B cell (primary cell): ENCODE measurements around the gene SLC25A39. TPM values are rescaled to one million over a fixed set of nuclear protein-coding genes. Genes with fewer than 3 reads are reported as not detected.

Experiments used
- ATAC-seq: fragments of 200-7000 bp; cut with Tn5 transposase; one replicate; pipeline ENCODE4 v1.10.0; 2021; ENCODE audit warnings: low read depth, mild to moderate bottlenecking, moderate number of reproducible peaks, moderate library complexity
- CTCF ChIA-PET: fragments of 350-600 bp; sonication (Branson Sonifier 250); formaldehyde crosslinking; loops from one replicate; lab custom pipeline; 2021; ENCODE audit warnings: antibody characterized with exemption, inconsistent platforms; lab: Charles Lee
- POLR2A ChIA-PET: fragments of 350-600 bp; sonication (Branson Sonifier 250); formaldehyde crosslinking; loops from one replicate; lab custom pipeline; 2021; ENCODE audit warnings: antibody characterized with exemption; lab: Charles Lee
- DNase-seq: peaks from one replicate; pipeline ENCODE4 v3.0.0; 2013
- H2AFZ ChIP-seq: 2 replicates; pipeline ENCODE4 v1.6.1; 2012; ENCODE audit warnings: mild to moderate bottlenecking, low read depth, low read length; ENCODE audit not compliant: insufficient read depth, poor library complexity, severe bottlenecking
- H3K27ac ChIP-seq, 2 donors: 1 replicate in 1 of 2; 2 replicates in 1 of 2; pipeline ENCODE4 v1.5.1; 2012 to 2013; ENCODE audit warnings: low read length in 2 of 2, mild to moderate bottlenecking in 2 of 2, moderate library complexity in 1 of 2
- H3K27me3 ChIP-seq, 4 experiments: fragments of 200-600 bp in 1 of 4; sonication (generic) in 1 of 4; replicated peaks in 1 of 4; 1 replicate in 2 of 4; 2 replicates in 2 of 4; pipeline versions ENCODE4 v1.6.1 to v1.7.0; 2013 to 2016; ENCODE audit warnings: low read length in 3 of 4, mild to moderate bottlenecking in 2 of 4, mixed read lengths in 1 of 4, moderate library complexity in 1 of 4; ENCODE audit not compliant: insufficient read depth in 4 of 4, control insufficient read depth in 3 of 4; ENCODE audit errors: control extremely low read depth in 1 of 4
- H3K36me3 ChIP-seq, 2 experiments: replicated peaks in 1 of 2; 1 replicate in 1 of 2; 2 replicates in 1 of 2; pipeline versions ENCODE4 v1.6.1 to v1.7.1; 2013; ENCODE audit warnings: low read length in 1 of 2; ENCODE audit not compliant: insufficient read depth in 2 of 2, control insufficient read depth in 1 of 2; ENCODE audit errors: control extremely low read depth in 1 of 2, extremely low read depth in 1 of 2
- H3K4me1 ChIP-seq, 2 donors: fragments of 200-600 bp in 1 of 2; sonication (generic) in 1 of 2; 1 replicate in 1 of 2; 2 replicates in 1 of 2; pipeline versions ENCODE4 v1.5.1 to v1.6.1; 2013 to 2017; ENCODE audit warnings: low read length in 2 of 2; ENCODE audit not compliant: control insufficient read depth in 2 of 2, insufficient read depth in 2 of 2
- H3K4me2 ChIP-seq: replicated peaks from 2 replicates; pipeline ENCODE3; 2012; ENCODE audit warnings: mild to moderate bottlenecking, low read depth, low read length; ENCODE audit not compliant: poor library complexity, severe bottlenecking
- H3K4me3 ChIP-seq, 5 experiments: fragments of 200-600 bp in 1 of 5; sonication (generic) in 1 of 5; 1 replicate in 3 of 5; 2 replicates in 2 of 5; pipeline versions ENCODE4 v1.5.1 to v1.7.0; 2011 to 2016; ENCODE audit warnings: low read length in 4 of 5, mild to moderate bottlenecking in 4 of 5, low read depth in 2 of 5, control low read depth in 1 of 5, moderate library complexity in 1 of 5; ENCODE audit not compliant: insufficient read depth in 1 of 5; ENCODE audit errors: control extremely low read depth in 1 of 5, extremely low read depth in 1 of 5
- H3K79me2 ChIP-seq: fragments of 200-600 bp; sonication (generic); one replicate; pipeline ENCODE4 v1.6.0; 2016; ENCODE audit warnings: low read length; ENCODE audit not compliant: control insufficient read depth, insufficient read depth
- H3K9ac ChIP-seq: fragments of 200-600 bp; sonication (generic); 2 replicates; pipeline ENCODE4 v1.6.1; 2017; ENCODE audit warnings: mild to moderate bottlenecking, low read length, moderate library complexity
- H3K9me3 ChIP-seq, 3 donors: one replicate each; pipeline versions ENCODE4 v1.6.1 to v1.7.1; 2013; ENCODE audit warnings: low read length in 2 of 3; ENCODE audit not compliant: control insufficient read depth in 2 of 3, insufficient read depth in 1 of 3; ENCODE audit errors: control extremely low read depth in 1 of 3
- H4K20me1 ChIP-seq: 2 replicates; pipeline ENCODE4 v1.6.0; 2012; ENCODE audit warnings: mild to moderate bottlenecking, low read length; ENCODE audit not compliant: insufficient read depth, control insufficient read depth, poor library complexity, severe bottlenecking
- H3K27ac Mint-ChIP-seq: one replicate; pipeline ENCODE4 v1.8.0; 2021; ENCODE audit warnings: mixed read lengths
- H3K27me3 Mint-ChIP-seq: one replicate; pipeline ENCODE4 v1.8.0; 2021; ENCODE audit warnings: mixed read lengths
- H3K4me1 Mint-ChIP-seq: one replicate; pipeline ENCODE4 v1.8.0; 2021; ENCODE audit warnings: mixed read lengths
- H3K4me3 Mint-ChIP-seq: one replicate; pipeline ENCODE4 v1.8.0; 2021; ENCODE audit warnings: mixed read lengths
- H3K9me3 Mint-ChIP-seq: one replicate; pipeline ENCODE4 v1.8.0; 2022; ENCODE audit warnings: mixed read lengths; ENCODE audit not compliant: insufficient read depth
- EZH2 ChIP-seq: IDR thresholded peaks from 2 replicates; pipeline ENCODE4 v1.6.1; 2012; ENCODE audit warnings: borderline replicate concordance, low read depth, mild to moderate bottlenecking, moderate library complexity, low read length; ENCODE audit not compliant: insufficient read depth, poor library complexity, severe bottlenecking
- WGBS: methylation state at CpG from one replicate; pipeline ENCODE4 v1.1.5; 2013; ENCODE audit warnings: missing lambda C conversion rate; ENCODE audit not compliant: insufficient coverage; 5-methylcytosine and 5-hydroxymethylcytosine counted together
- intact Hi-C: fragments of 100-400 bp; cut with micrococcal nuclease; formaldehyde crosslinking; loops from one replicate; pipeline ENCODE4 v1.10.0; 2022
- polyA plus RNA-seq: library from polyadenylated mRNA; depleted of rRNA; stranded (reverse); fragments of >200 nt; gene quantifications from 2 replicates; pipeline ENCODE4 v1.2.3, GENCODE V29; 2012
- total RNA-seq, 2 donors: library from RNA; stranded (reverse); fragments of 120-200 nt in 1 of 2; gene quantifications; 1 replicate in 1 of 2; 2 replicates in 1 of 2; pipeline versions ENCODE4 v1.2.3 to v1.2.4, GENCODE V29; 2013 to 2022
- TF ChIP-seq, protein P1 (sequence below): fragments of 200-600 bp; IDR thresholded peaks from one replicate; pipeline ENCODE4 v1.8.0; 2022; ENCODE audit warnings: antibody characterized with exemption, mild to moderate bottlenecking

The SLC25A39 gene
- total and polyA plus RNA-seq, 2 donors (not counting 1 experiment from before 2014, with no cell fraction given): 88.4 to 160 TPM

DNA sequence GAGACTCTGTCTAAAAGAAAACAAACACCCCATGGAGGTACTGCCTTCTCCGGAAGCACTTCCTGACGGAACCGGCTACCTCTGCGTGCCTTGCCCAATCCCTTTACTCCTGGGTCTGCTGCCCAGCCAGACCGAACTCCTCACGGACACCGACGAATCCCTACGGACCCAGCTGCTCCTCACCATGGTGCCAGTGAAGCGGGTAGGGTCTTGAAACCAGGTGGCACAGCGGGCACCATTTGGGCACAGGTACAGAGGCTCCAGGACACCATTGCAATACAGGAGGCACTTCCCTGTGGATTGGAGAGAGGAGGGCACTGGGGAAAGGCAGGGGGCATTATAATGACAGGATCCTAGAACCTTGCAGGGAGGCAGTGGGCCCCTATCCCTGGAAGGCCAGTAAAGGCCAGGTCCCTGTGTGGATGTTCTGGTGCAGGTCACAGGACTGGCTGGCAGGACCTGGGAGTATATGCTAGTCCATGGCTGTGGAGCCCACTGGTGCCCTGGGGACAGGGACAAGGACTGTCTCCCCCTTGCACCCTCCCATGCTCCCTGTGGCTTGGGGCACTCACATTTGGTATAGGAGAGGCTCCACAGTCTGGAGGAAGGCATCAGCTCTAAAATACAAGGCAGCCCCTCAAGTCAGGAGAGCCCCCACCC is 2.3 kb downstream of the SLC25A39 start:
- peaks cover 12% of the 10 kb centered on the region for H4K20me1 ChIP-seq
- H3K36me3 ChIP-seq: peaks cover 0 to 32% of the 10 kb centered on the region in 2 experiments
- no peak overlapping the region for H3K4me3 ChIP-seq
- no peak overlapping the region for H2AFZ ChIP-seq
- ChIA-PET CTCF (interaction anchor here (2.0 kb wide), 1 partner anchor 23 kb away, joined by 7 read pairs; the partner anchor contains the start of gene GRN), POLR2A (no interaction called here)
- H3K4me1 ChIP-seq: peaks cover 9 to 30% of the 10 kb centered on the region in 2 donors
- H3K79me2 ChIP-seq: peaks cover 11% of the 10 kb centered on the region
- DNase-seq: no peak
- no peak overlapping the region for H3K27ac ChIP-seq
- H3K9ac ChIP-seq: no peak overlapping the region
- no peak for ATAC-seq
- Mint-ChIP-seq H3K4me3 (peak overlapping the region; percentile 23), H3K27me3 (peaks cover 4% of the 10 kb centered on the region), H3K27ac (no peak overlapping the region), H3K9me3 (peaks cover 2% of the 10 kb centered on the region), H3K4me1 (peaks cover 26% of the 10 kb centered on the region)
- H3K4me2 ChIP-seq: no peak overlapping the region
- H3K27me3 ChIP-seq: peaks cover 0 to 4% (median 0%) of the 10 kb centered on the region in 4 experiments
- TF ChIP-seq, protein P1, sequence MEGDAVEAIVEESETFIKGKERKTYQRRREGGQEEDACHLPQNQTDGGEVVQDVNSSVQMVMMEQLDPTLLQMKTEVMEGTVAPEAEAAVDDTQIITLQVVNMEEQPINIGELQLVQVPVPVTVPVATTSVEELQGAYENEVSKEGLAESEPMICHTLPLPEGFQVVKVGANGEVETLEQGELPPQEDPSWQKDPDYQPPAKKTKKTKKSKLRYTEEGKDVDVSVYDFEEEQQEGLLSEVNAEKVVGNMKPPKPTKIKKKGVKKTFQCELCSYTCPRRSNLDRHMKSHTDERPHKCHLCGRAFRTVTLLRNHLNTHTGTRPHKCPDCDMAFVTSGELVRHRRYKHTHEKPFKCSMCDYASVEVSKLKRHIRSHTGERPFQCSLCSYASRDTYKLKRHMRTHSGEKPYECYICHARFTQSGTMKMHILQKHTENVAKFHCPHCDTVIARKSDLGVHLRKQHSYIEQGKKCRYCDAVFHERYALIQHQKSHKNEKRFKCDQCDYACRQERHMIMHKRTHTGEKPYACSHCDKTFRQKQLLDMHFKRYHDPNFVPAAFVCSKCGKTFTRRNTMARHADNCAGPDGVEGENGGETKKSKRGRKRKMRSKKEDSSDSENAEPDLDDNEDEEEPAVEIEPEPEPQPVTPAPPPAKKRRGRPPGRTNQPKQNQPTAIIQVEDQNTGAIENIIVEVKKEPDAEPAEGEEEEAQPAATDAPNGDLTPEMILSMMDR: no peak
- no peak for TF ChIP-seq EZH2
- 98% methylated on average over 11 of the region's 11 CpGs for WGBS
- intact Hi-C loops: no loop called here
- no peaks in the 10 kb centered on the region for H3K9me3 ChIP-seq
